Naive thymus-derived CD8-positive, alpha-beta T cell (primary cell): Measurements from ENCODE around the gene UFSP2. TPM values are rescaled to one million over a fixed set of nuclear protein-coding genes. Genes with fewer than 3 reads are reported as not detected.

Source experiments
- ATAC-seq, 2 donors: fragments of 150-1000 bp; cut with Tn5 transposase in 1 of 2; sonication (Bioruptor Pico), chemical (Tn5 transposase) in 1 of 2; 1 replicate in 1 of 2; 2 replicates in 1 of 2; pipeline ENCODE4 v1.10.0; 2021; ENCODE audit warnings: mild to moderate bottlenecking in 2 of 2, moderate library complexity in 2 of 2
- POLR2A ChIA-PET: fragments of 350-600 bp; sonication (Branson Sonifier 250); formaldehyde crosslinking; loops from one replicate; lab custom pipeline; 2021; ENCODE audit warnings: antibody characterized with exemption; lab: Charles Lee
- DNase-seq, 10 donors: peaks; one replicate each; pipeline versions ENCODE4 v3.0.0 to v3.0.0-alpha.2; 2020 to 2022
- H3K27ac Mint-ChIP-seq, 10 donors: one replicate each; pipeline ENCODE4 v1.8.0; 2020 to 2022; ENCODE audit warnings: mild to moderate bottlenecking in 10 of 10, mixed read lengths in 10 of 10, moderate library complexity in 4 of 10, inconsistent platforms in 1 of 10
- H3K27me3 Mint-ChIP-seq, 5 donors: one replicate each; pipeline ENCODE4 v1.8.0; 2021 to 2022; ENCODE audit warnings: mixed read lengths in 5 of 5
- H3K36me3 Mint-ChIP-seq, 3 donors: one replicate each; pipeline ENCODE4 v1.8.0; 2020 to 2022; ENCODE audit warnings: mixed read lengths in 3 of 3, mild to moderate bottlenecking in 2 of 3, inconsistent platforms in 1 of 3
- H3K4me1 Mint-ChIP-seq, 4 donors: one replicate each; pipeline ENCODE4 v1.8.0; 2021 to 2022; ENCODE audit warnings: mixed read lengths in 4 of 4
- H3K4me3 Mint-ChIP-seq, 10 donors: one replicate each; pipeline ENCODE4 v1.8.0; 2020 to 2022; ENCODE audit warnings: mild to moderate bottlenecking in 10 of 10, mixed read lengths in 10 of 10, moderate library complexity in 6 of 10, inconsistent platforms in 1 of 10
- H3K9me3 Mint-ChIP-seq, 9 donors: one replicate each; pipeline ENCODE4 v1.8.0; 2020 to 2022; ENCODE audit warnings: mixed read lengths in 9 of 9, mild to moderate bottlenecking in 3 of 9, inconsistent platforms in 1 of 9, moderate library complexity in 1 of 9
- polyA plus RNA-seq, 3 donors: library from polyadenylated mRNA; unstranded; fragments of 300-500 nt; fragmentation: Illumina TruSeq; gene quantifications; one replicate each; pipeline ENCODE4 v1.2.3, GENCODE V29; 2021
- total RNA-seq, 8 experiments: library from RNA in 2 of 8; stranded (reverse) in 2 of 8; gene quantifications; one replicate each; pipeline ENCODE4 v1.2.3 and lab custom pipeline; 2021 to 2026

The UFSP2 gene
- total and polyA plus RNA-seq, 5 experiments from 2014 or later, result 22.9 to 53.9 (median 34.8) TPM

GRCh38 chr4:185421366-185422124 lies 4.2 kb downstream of the UFSP2 start:
- H3K27me3 Mint-ChIP-seq, result no peaks in the 10 kb centered on the region
- POLR2A ChIA-PET, result interaction anchor here (1.2 kb wide), 1 partner anchor 25 kb away, joined by 3 read pairs; the partner anchor contains the start of gene ANKRD37
- peaks cover 28 to 42% (median 34%) of the 10 kb centered on the region in 4 donors for H3K4me1 Mint-ChIP-seq
- peaks cover 10 to 38% (median 11%) of the 10 kb centered on the region in 3 donors for H3K36me3 Mint-ChIP-seq
- H3K4me3 Mint-ChIP-seq, result no peak overlapping the region
- H3K9me3 Mint-ChIP-seq, result no peaks in the 10 kb centered on the region
- ATAC-seq (no peak), DNase-seq (no peak)
- peak overlapping the region in 4 of 10 donors; percentile 6 to 24 (median 11) for H3K27ac Mint-ChIP-seq

GRCh38 chr4:185416955-185417354 lies 8.8 kb downstream of the UFSP2 start:
- Mint-ChIP-seq H3K36me3 (peaks cover 10 to 69% (median 15%) of the 10 kb centered on the region in 3 donors), H3K27me3 (no peaks in the 10 kb centered on the region), H3K27ac (peak overlapping the region in 2 of 10 donors; percentile 9 to 19), H3K4me1 (peaks cover 3 to 14% (median 10%) of the 10 kb centered on the region in 4 donors), H3K4me3 (no peak overlapping the region), H3K9me3 (no peaks in the 10 kb centered on the region)
- POLR2A ChIA-PET, result no interaction called here
- DNase-seq (no peak), ATAC-seq (no peak)

GRCh38 chr4:185412412-185412811 lies 13.4 kb downstream of the UFSP2 start:
- Mint-ChIP-seq H3K4me1 (peaks cover 0 to 3% (median 0%) of the 10 kb centered on the region in 4 donors), H3K9me3 (no peaks in the 10 kb centered on the region), H3K36me3 (peaks cover 3 to 74% (median 19%) of the 10 kb centered on the region in 3 donors), H3K27ac (peak overlapping the region in 1 of 10 donors; percentile 18), H3K27me3 (no peaks in the 10 kb centered on the region), H3K4me3 (no peak overlapping the region)
- DNase-seq (no peak), ATAC-seq (no peak)
- POLR2A ChIA-PET, result no interaction called here

GRCh38 chr4:185411849-185412248 lies 13.9 kb downstream of the UFSP2 start:
- H3K9me3 Mint-ChIP-seq, result no peaks in the 10 kb centered on the region
- H3K27me3 Mint-ChIP-seq, result no peaks in the 10 kb centered on the region
- peaks cover 0 to 68% (median 15%) of the 10 kb centered on the region in 3 donors for H3K36me3 Mint-ChIP-seq
- POLR2A ChIA-PET, result no interaction called here
- no peak overlapping the region for H3K4me3 Mint-ChIP-seq
- H3K4me1 Mint-ChIP-seq, result peaks cover 0 to 1% (median 0%) of the 10 kb centered on the region in 4 donors
- ATAC-seq (no peak), DNase-seq (no peak)
- no peak overlapping the region for H3K27ac Mint-ChIP-seq

GRCh38 chr4:185408432-185408831 lies 17.3 kb downstream of the UFSP2 start:
- no peak overlapping the region for H3K4me3 Mint-ChIP-seq
- H3K27me3 Mint-ChIP-seq, result no peaks in the 10 kb centered on the region
- no peak for DNase-seq
- H3K36me3 Mint-ChIP-seq, result peaks cover 0 to 71% (median 16%) of the 10 kb centered on the region in 3 donors
- H3K27ac Mint-ChIP-seq, result peak overlapping the region in 1 of 10 donors; percentile 55
- H3K4me1 Mint-ChIP-seq, result no peaks in the 10 kb centered on the region
- H3K9me3 Mint-ChIP-seq, result no peaks in the 10 kb centered on the region
- no peak for ATAC-seq
- POLR2A ChIA-PET, result interaction anchor here (1.0 kb wide), 1 partner anchor 12 kb away, joined by 4 read pairs; the partner anchor contains the start of genes ANKRD37 and LRP2BP

GRCh38 chr4:185405296-185405999 lies 20.3 kb downstream of the UFSP2 start:
- no peak for DNase-seq
- Mint-ChIP-seq H3K27ac (no peak overlapping the region), H3K36me3 (peaks cover 0 to 75% (median 19%) of the 10 kb centered on the region in 3 donors), H3K9me3 (no peaks in the 10 kb centered on the region), H3K27me3 (no peaks in the 10 kb centered on the region), H3K4me3 (no peak overlapping the region), H3K4me1 (no peaks in the 10 kb centered on the region)
- no peak for ATAC-seq
- POLR2A ChIA-PET, result no interaction called here

- ATAC-seq, result no peak
- Mint-ChIP-seq H3K4me3 (no peak overlapping the region), H3K36me3 (peaks cover 0 to 81% (median 21%) of the 10 kb centered on the region in 3 donors), H3K9me3 (no peaks in the 10 kb centered on the region), H3K27ac (no peak overlapping the region), H3K4me1 (no peaks in the 10 kb centered on the region), H3K27me3 (no peaks in the 10 kb centered on the region)
- POLR2A ChIA-PET, result no interaction called here
- no peak for DNase-seq
Measured at GRCh38 chr4:185404031-185404430, 21.7 kb downstream of the UFSP2 start.

- POLR2A ChIA-PET, result interaction anchor here (1.0 kb wide), 1 partner anchor 26 kb away, joined by 3 read pairs; no protein-coding TSS in a partner anchor
- Mint-ChIP-seq H3K4me3 (no peak overlapping the region), H3K27me3 (no peaks in the 10 kb centered on the region), H3K36me3 (peaks cover 0 to 48% (median 12%) of the 10 kb centered on the region in 3 donors), H3K4me1 (peaks cover 8 to 24% (median 20%) of the 10 kb centered on the region in 4 donors), H3K27ac (peak overlapping the region in 1 of 10 donors; percentile 6), H3K9me3 (no peaks in the 10 kb centered on the region)
- DNase-seq (no peak), ATAC-seq (no peak)
Measured at GRCh38 chr4:185399466-185399865, 26.3 kb downstream of the UFSP2 start.

GRCh38 chr4:185398618-185399017 lies 27.1 kb downstream of the UFSP2 start:
- no peak for ATAC-seq
- DNase-seq, result no peak
- H3K36me3 Mint-ChIP-seq, result peaks cover 0 to 42% (median 12%) of the 10 kb centered on the region in 3 donors
- H3K9me3 Mint-ChIP-seq, result no peaks in the 10 kb centered on the region
- no peak overlapping the region for H3K4me3 Mint-ChIP-seq
- peaks cover 10 to 27% (median 25%) of the 10 kb centered on the region in 4 donors for H3K4me1 Mint-ChIP-seq
- POLR2A ChIA-PET, result interaction anchor here (1.0 kb wide), 1 partner anchor 27 kb away, joined by 3 read pairs; no protein-coding TSS in a partner anchor
- H3K27me3 Mint-ChIP-seq, result no peaks in the 10 kb centered on the region
- no peak overlapping the region for H3K27ac Mint-ChIP-seq

- H3K4me3 Mint-ChIP-seq, result peak within 1 kb of the TSS; percentile 83 to 98 (median 96)
- peaks cover 10 to 30% (median 26%) of the 10 kb centered on the region in 4 donors for H3K4me1 Mint-ChIP-seq
- H3K27ac Mint-ChIP-seq, result peak within 1 kb of the TSS; percentile 94 to 99 (median 98)
- ATAC-seq (peak in 1 of 2 donors; percentile 32), DNase-seq (peak in 2 of 10 donors; percentile 1 to 63)
- peaks cover 0 to 26% (median 8%) of the 10 kb centered on the region in 3 donors for H3K36me3 Mint-ChIP-seq
- H3K9me3 Mint-ChIP-seq, result no peaks in the 10 kb centered on the region
- no peaks in the 10 kb centered on the region for H3K27me3 Mint-ChIP-seq
- POLR2A ChIA-PET, result interaction anchor here (0.9 to 3.3 kb wide), 11 partner anchors 9 to 253 kb away, joined by 3 to 45 read pairs (median 5); partner anchors contain the start of genes CCDC110, SLC25A4, SNX25 and UFSP2
Measured at GRCh38 chr4:185396724-185397385, 28.9 kb downstream of the UFSP2 start, which contains the start of gene ANKRD37. Gene ANKRD37 (plus strand): TSS chr4:185396841. CDS start chr4:185396924, 83 bp downstream.

GRCh38 chr4:185395956-185396723 lies 29.6 kb downstream of the UFSP2 start:
- ATAC-seq, result peak; percentile 89 to 90
- Mint-ChIP-seq H3K36me3 (peaks cover 0 to 19% (median 8%) of the 10 kb centered on the region in 3 donors), H3K4me3 (peak overlapping the region; percentile 83 to 98 (median 96)), H3K27ac (peak overlapping the region; percentile 94 to 99 (median 98)), H3K27me3 (no peaks in the 10 kb centered on the region), H3K9me3 (no peaks in the 10 kb centered on the region), H3K4me1 (peaks cover 10 to 30% (median 26%) of the 10 kb centered on the region in 4 donors)
- peak; percentile 94 to 98 (median 96) for DNase-seq
- POLR2A ChIA-PET, result interaction anchor here (0.6 to 3.3 kb wide), 14 partner anchors 8 to 855 kb away, joined by 3 to 45 read pairs (median 5); partner anchors contain the start of genes CCDC110, SLC25A4, SNX25 and UFSP2
